IPS DF 6.9 (cell line): ENCODE measurements around the gene APBB3.

ENCODE experiments used
- DNase-seq: peaks from one replicate; pipeline ENCODE4 v3.0.0-alpha.2; 2013; ENCODE audit warnings: low read depth, low spot score
- H3K27ac ChIP-seq: one replicate; pipeline ENCODE4 v1.5.1; 2013; ENCODE audit warnings: low read length, control low read depth
- H3K27me3 ChIP-seq: 2 replicates; pipeline ENCODE4 v1.6.1; 2013; ENCODE audit warnings: mild to moderate bottlenecking, low read length; ENCODE audit not compliant: control insufficient read depth, insufficient read depth
- H3K36me3 ChIP-seq: 2 replicates; pipeline ENCODE4 v1.6.1; 2013; ENCODE audit warnings: low read length; ENCODE audit not compliant: control insufficient read depth, insufficient read depth
- H3K4me1 ChIP-seq: 2 replicates; pipeline ENCODE4 v1.6.1; 2013; ENCODE audit warnings: low read length; ENCODE audit not compliant: control insufficient read depth, insufficient read depth
- H3K4me3 ChIP-seq: 2 replicates; pipeline ENCODE4 v1.5.1; 2013; ENCODE audit warnings: mild to moderate bottlenecking, low read length
- H3K9me3 ChIP-seq: 2 replicates; pipeline ENCODE4 v1.6.1; 2013; ENCODE audit warnings: low read length, inconsistent platforms; ENCODE audit not compliant: control insufficient read depth, insufficient read depth
- WGBS: extraction: QIAGEN DNeasy Blood & Tissue Kit; methylation state at CpG from one replicate; pipeline ENCODE4 v1.1.7; 2013; ENCODE audit warnings: mixed read lengths, missing lambda C conversion rate; ENCODE audit not compliant: insufficient read length, insufficient coverage; 5-methylcytosine and 5-hydroxymethylcytosine counted together

APBB3 gene

DNA sequence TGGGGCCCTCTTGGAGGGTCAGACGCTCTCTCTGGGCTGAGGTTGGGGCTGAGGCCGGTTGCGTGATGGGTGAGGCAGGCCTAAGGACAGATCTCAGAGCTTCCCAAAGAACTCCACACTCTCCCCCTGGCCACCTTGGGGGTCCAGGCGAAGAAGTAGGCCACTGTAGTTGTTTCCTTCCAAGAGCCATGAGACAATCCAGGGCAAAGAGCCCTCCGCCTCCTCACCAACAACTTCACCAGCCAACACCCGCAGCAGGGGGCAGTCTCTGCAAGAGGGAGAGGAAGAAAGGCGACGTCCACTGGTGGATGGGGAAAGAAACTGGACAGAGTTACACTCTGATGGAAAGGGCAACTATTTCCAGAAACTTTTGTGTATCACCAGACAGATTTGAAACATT, 10.9 kb upstream of the APBB3 start:
- DNase-seq: peak; percentile 22
- H3K27ac ChIP-seq: no peak overlapping the region

GRCh38 chr5:140574165-140574564, 9.8 kb upstream of the APBB3 start:
- DNase-seq: no peak
- no peaks in the 10 kb centered on the region for H3K27me3 ChIP-seq
- WGBS: no CpG with 5 or more reads among the region's 3 CpGs
- no peaks in the 10 kb centered on the region for H3K36me3 ChIP-seq
- H3K4me1 ChIP-seq: no peaks in the 10 kb centered on the region; the same call in 1 of the 2 replicates
- H3K9me3 ChIP-seq: no peaks in the 10 kb centered on the region
- H3K4me3 ChIP-seq: no peak overlapping the region
- no peak overlapping the region for H3K27ac ChIP-seq

More for the DNA sequence above, 10.9 kb upstream of the APBB3 start:
- H3K4me3 ChIP-seq: no peak overlapping the region
- H3K9me3 ChIP-seq: no peaks in the 10 kb centered on the region
- H3K36me3 ChIP-seq: no peaks in the 10 kb centered on the region
- H3K4me1 ChIP-seq: no peaks in the 10 kb centered on the region; the same call in 1 of the 2 replicates
- H3K27me3 ChIP-seq: no peaks in the 10 kb centered on the region
- WGBS: no CpG with 5 or more reads among the region's 8 CpGs

DNA sequence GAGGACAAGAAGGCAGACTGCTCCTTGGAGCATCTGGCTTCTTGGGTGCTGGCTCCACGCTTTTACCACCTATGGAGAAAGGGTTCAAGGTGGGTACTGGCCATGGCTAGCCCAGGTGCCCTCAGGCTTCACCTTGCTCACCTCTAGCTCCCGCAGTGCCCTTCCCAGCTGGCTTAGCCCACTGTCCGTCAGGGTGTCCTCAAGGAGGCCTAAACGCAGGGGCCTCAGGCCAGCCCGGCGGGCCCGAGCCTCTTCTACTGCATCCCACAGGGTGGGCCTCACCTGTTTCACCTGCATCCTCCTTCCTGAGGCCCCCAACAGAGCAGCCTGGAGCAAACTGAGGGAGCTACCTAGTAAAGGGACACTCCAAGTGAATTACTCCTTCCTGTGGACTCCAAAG, 9.3 kb upstream of the APBB3 start:
- Histone ChIP-seq H3K27ac (no peak overlapping the region), H3K36me3 (no peaks in the 10 kb centered on the region), H3K9me3 (no peaks in the 10 kb centered on the region), H3K4me1 (no peaks in the 10 kb centered on the region; the same call in 1 of the 2 replicates), H3K4me3 (no peak overlapping the region), H3K27me3 (no peaks in the 10 kb centered on the region)
- no peak for DNase-seq
- WGBS: no CpG with 5 or more reads among the region's 7 CpGs

GRCh38 chr5:140571105-140571504, 6.7 kb upstream of the APBB3 start:
- no peak overlapping the region for H3K4me3 ChIP-seq
- WGBS: no CpG with 5 or more reads among the region's 5 CpGs
- peaks cover 15% of the 10 kb centered on the region for H3K36me3 ChIP-seq
- H3K27me3 ChIP-seq: no peaks in the 10 kb centered on the region
- no peaks in the 10 kb centered on the region for H3K9me3 ChIP-seq
- H3K27ac ChIP-seq: no peak overlapping the region
- DNase-seq: no peak
- no peaks in the 10 kb centered on the region; the same call in 1 of the 2 replicates for H3K4me1 ChIP-seq

DNA sequence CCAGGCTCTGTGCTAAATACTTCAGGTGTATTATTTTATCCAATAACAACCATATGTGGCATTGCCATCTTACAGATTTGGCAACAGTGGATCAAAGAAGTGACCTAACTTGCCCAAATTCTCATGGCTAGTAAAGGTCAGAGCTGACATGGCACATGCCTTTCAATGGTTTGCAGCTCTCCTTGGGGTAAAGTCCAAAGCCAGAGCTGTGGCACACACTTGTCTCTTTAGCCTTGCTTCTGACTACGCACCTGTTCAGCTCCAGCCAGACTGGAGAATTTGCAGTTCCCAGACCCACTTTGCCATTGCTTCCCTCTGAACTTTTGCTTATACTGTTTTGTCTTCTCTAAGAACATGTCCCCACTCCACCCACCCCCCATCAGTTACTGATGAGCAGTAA, 6.1 kb upstream of the APBB3 start:
- no peaks in the 10 kb centered on the region for H3K27me3 ChIP-seq
- H3K9me3 ChIP-seq: no peaks in the 10 kb centered on the region
- no peak for DNase-seq
- H3K27ac ChIP-seq: no peak overlapping the region
- H3K4me3 ChIP-seq: no peak overlapping the region
- peaks cover 15% of the 10 kb centered on the region for H3K36me3 ChIP-seq
- no peaks in the 10 kb centered on the region; the same call in 1 of the 2 replicates for H3K4me1 ChIP-seq
- no CpG with 5 or more reads among the region's 1 CpG for WGBS

- no peak overlapping the region for H3K27ac ChIP-seq
- WGBS: no CpG with 5 or more reads among the region's 4 CpGs
- no peaks in the 10 kb centered on the region for H3K9me3 ChIP-seq
- no peak overlapping the region for H3K4me3 ChIP-seq
- no peaks in the 10 kb centered on the region for H3K27me3 ChIP-seq
- H3K4me1 ChIP-seq: no peaks in the 10 kb centered on the region; the same call in 1 of the 2 replicates
- H3K36me3 ChIP-seq: peaks cover 15% of the 10 kb centered on the region
- no peak for DNase-seq
Observed at GRCh38 chr5:140570058-140570457, 5.7 kb upstream of the APBB3 start.

GRCh38 chr5:140569197-140569596, 4.8 kb upstream of the APBB3 start:
- Histone ChIP-seq H3K4me1 (no peaks in the 10 kb centered on the region; the same call in 1 of the 2 replicates), H3K4me3 (no peak overlapping the region), H3K9me3 (no peaks in the 10 kb centered on the region), H3K27me3 (no peaks in the 10 kb centered on the region), H3K36me3 (peaks cover 15% of the 10 kb centered on the region), H3K27ac (no peak overlapping the region)
- WGBS: no CpG with 5 or more reads among the region's 4 CpGs
- DNase-seq: no peak

GRCh38 chr5:140568443-140569063, 4.2 kb upstream of the APBB3 start:
- no peak for DNase-seq
- Histone ChIP-seq H3K27me3 (no peaks in the 10 kb centered on the region), H3K9me3 (no peaks in the 10 kb centered on the region), H3K36me3 (peaks cover 15% of the 10 kb centered on the region), H3K4me1 (peaks cover 2% of the 10 kb centered on the region; the same call in 1 of the 2 replicates), H3K27ac (no peak overlapping the region), H3K4me3 (no peak overlapping the region)
- no CpG with 5 or more reads among the region's 2 CpGs for WGBS

- Histone ChIP-seq H3K36me3 (peaks cover 15% of the 10 kb centered on the region), H3K4me1 (peaks cover 2% of the 10 kb centered on the region; the same call in 1 of the 2 replicates), H3K27me3 (no peaks in the 10 kb centered on the region), H3K4me3 (no peak overlapping the region), H3K27ac (no peak overlapping the region), H3K9me3 (no peaks in the 10 kb centered on the region)
- WGBS: no CpG with 5 or more reads among the region's 13 CpGs
- no peak for DNase-seq
Observed at GRCh38 chr5:140567871-140568270, 3.5 kb upstream of the APBB3 start.

- Histone ChIP-seq H3K27me3 (no peaks in the 10 kb centered on the region), H3K4me1 (peaks cover 2% of the 10 kb centered on the region; the same call in 1 of the 2 replicates), H3K9me3 (no peaks in the 10 kb centered on the region), H3K4me3 (no peak overlapping the region), H3K36me3 (peaks cover 15% of the 10 kb centered on the region), H3K27ac (no peak overlapping the region)
- WGBS: no CpG with 5 or more reads among the region's 22 CpGs
- DNase-seq: no peak
Observed at GRCh38 chr5:140567136-140567818, 2.9 kb upstream of the APBB3 start.
